Prostate gland (tissue), 2 donors: ENCODE data around the gene CDC14A.

Experiments used
- CTCF ChIP-seq, 4 experiments: fragments of 200-600 bp in 2 of 4; fragments of 450-650 bp in 2 of 4; sonication (generic) in 2 of 4; IDR thresholded peaks; 1 replicate in 3 of 4; 2 replicates in 1 of 4; pipeline ENCODE4 v1.5.1; 2016 to 2019; ENCODE audit warnings: antibody characterized with exemption in 4 of 4, mild to moderate bottlenecking in 2 of 4, moderate library complexity in 2 of 4
- POLR2A ChIP-seq: fragments of 450-650 bp; IDR thresholded peaks from one replicate; pipeline ENCODE4 v1.6.1; 2016; ENCODE audit warnings: antibody characterized with exemption, mild to moderate bottlenecking
- POLR2AphosphoS5 ChIP-seq: sonication (generic); formaldehyde crosslinking; IDR thresholded peaks from one replicate; pipeline ENCODE4 v1.6.1; 2017; ENCODE audit warnings: antibody characterized with exemption

GRCh38 chr1:100539836-100540536, 187.7 kb downstream of the CDC14A start:
- TF ChIP-seq POLR2AphosphoS5 (no peak), POLR2A (no peak), CTCF (IDR thresholded peaks at IDR 0.05) (no peak)
